H1 (cell line): ENCODE data around the gene LHFPL6. TPM values are rescaled to one million over a fixed set of nuclear protein-coding genes. Genes with fewer than 3 reads are reported as not detected.

Experiments used
- CTCF ChIA-PET: fragments of 300-600 bp; sonication (Branson Sonifier 250); formaldehyde crosslinking; loops from one replicate; lab custom pipeline; 2021; ENCODE audit not compliant: partially characterized antibody; lab: Charles Lee
- POLR2A ChIA-PET: fragments of 300-600 bp; sonication (Branson Sonifier 250); formaldehyde crosslinking; loops from one replicate; lab custom pipeline; 2021; ENCODE audit warnings: inconsistent platforms; ENCODE audit not compliant: partially characterized antibody; lab: Charles Lee
- DNase-seq, 2 experiments: peaks; one replicate each; pipeline versions ENCODE4 v3.0.0 to v3.0.0-alpha.2; 2010 to 2022; ENCODE audit warnings: low spot score in 2 of 2, low read depth in 1 of 2, mixed read lengths in 1 of 2
- FAIRE-seq: peaks from 2 replicates; lab custom pipeline; 2011; peaks lifted over from hg19 to GRCh38; lab: Jason Lieb, UNC
- H2AFZ ChIP-seq: 2 replicates; pipeline ENCODE4 v1.8.1; 2012; ENCODE audit warnings: low read length, inconsistent platforms
- H2AK5ac ChIP-seq: 2 replicates; pipeline ENCODE4 v1.6.1; 2013; ENCODE audit warnings: low read depth, low read length
- H2BK120ac ChIP-seq: replicated peaks from 2 replicates; pipeline ENCODE3; 2013; ENCODE audit warnings: low read depth, low read length, inconsistent platforms
- H2BK12ac ChIP-seq: 2 replicates; pipeline ENCODE4 v1.6.1; 2013; ENCODE audit warnings: low read depth, low read length
- H2BK15ac ChIP-seq: 2 replicates; pipeline ENCODE4 v1.6.1; 2013; ENCODE audit warnings: low read length
- H2BK20ac ChIP-seq: 2 replicates; pipeline ENCODE4 v1.6.1; 2013; ENCODE audit warnings: low read length
- H2BK5ac ChIP-seq: 2 replicates; pipeline ENCODE4 v1.6.1; 2013; ENCODE audit warnings: low read depth, low read length
- H3K14ac ChIP-seq: 2 replicates; pipeline ENCODE4 v1.6.1; 2013; ENCODE audit warnings: inconsistent platforms; ENCODE audit not compliant: insufficient read length
- H3K18ac ChIP-seq: 2 replicates; pipeline ENCODE4 v1.6.1; 2013; ENCODE audit warnings: low read length; ENCODE audit errors: extremely low read depth
- H3K23ac ChIP-seq: 2 replicates; pipeline ENCODE4 v1.6.1; 2013; ENCODE audit warnings: inconsistent platforms; ENCODE audit not compliant: insufficient read length
- H3K23me2 ChIP-seq: 2 replicates; pipeline ENCODE4 v1.6.1; 2013; ENCODE audit warnings: low read depth, low read length
- H3K27ac ChIP-seq: 2 replicates; pipeline ENCODE4 v1.6.1; 2011; ENCODE audit warnings: low read depth, low read length, inconsistent platforms
- H3K27me3 ChIP-seq, 4 experiments: replicated peaks in 1 of 4; 1 replicate in 1 of 4; 2 replicates in 3 of 4; pipeline versions ENCODE4 v1.6.1 to v1.8.1; 2011 to 2013; ENCODE audit warnings: low read length in 3 of 4, mild to moderate bottlenecking in 3 of 4, inconsistent platforms in 2 of 4, mixed read lengths in 2 of 4, moderate library complexity in 1 of 4; ENCODE audit not compliant: control insufficient read depth in 3 of 4, insufficient read depth in 3 of 4; ENCODE audit errors: extremely low read depth in 1 of 4
- H3K36me3 ChIP-seq, 4 experiments: 2 replicates each; pipeline versions ENCODE4 v1.6.1 to v1.8.1; 2011 to 2013; ENCODE audit warnings: mild to moderate bottlenecking in 4 of 4, low read length in 3 of 4, moderate library complexity in 2 of 4, control low read depth in 1 of 4, inconsistent platforms in 1 of 4; ENCODE audit not compliant: insufficient read depth in 4 of 4, control insufficient read depth in 2 of 4
- H3K4ac ChIP-seq: replicated peaks from 2 replicates; pipeline ENCODE3; 2013; ENCODE audit warnings: low read length, low read depth, mixed read lengths, inconsistent platforms; ENCODE audit not compliant: insufficient read length
- H3K4me1 ChIP-seq, 4 experiments: replicated peaks in 1 of 4; 1 replicate in 1 of 4; 2 replicates in 3 of 4; pipeline versions ENCODE4 v1.6.1 to v1.8.1; 2011 to 2013; ENCODE audit warnings: low read length in 3 of 4, inconsistent platforms in 2 of 4, mixed read lengths in 1 of 4; ENCODE audit not compliant: insufficient read depth in 4 of 4, control insufficient read depth in 3 of 4
- H3K4me2 ChIP-seq, 2 experiments: 2 replicates each; pipeline versions ENCODE4 v1.6.1 to v1.8.1; 2011 to 2013; ENCODE audit warnings: low read depth in 2 of 2, low read length in 2 of 2, control low read depth in 1 of 2, inconsistent platforms in 1 of 2, mild to moderate bottlenecking in 1 of 2; ENCODE audit not compliant: insufficient read depth in 1 of 2
- H3K4me3 ChIP-seq, 4 experiments: fragments of 200-600, 300-600 bp in 1 of 4; sonication (generic), shearing (Covaris generic), sonication (Bioruptor Twin) in 1 of 4; 2 replicates each; pipeline versions ENCODE4 v1.5.1 to v1.8.1; 2011 to 2016; ENCODE audit warnings: low read length in 4 of 4, low read depth in 3 of 4, control low read depth in 2 of 4, inconsistent platforms in 2 of 4, mild to moderate bottlenecking in 2 of 4, mixed read lengths in 1 of 4, moderate library complexity in 1 of 4; ENCODE audit not compliant: insufficient read depth in 2 of 4; ENCODE audit errors: extremely low read depth in 1 of 4
- H3K56ac ChIP-seq: replicated peaks from 2 replicates; pipeline ENCODE3; 2013; ENCODE audit warnings: low read depth, mild to moderate bottlenecking, mixed read lengths, low read length, inconsistent platforms; ENCODE audit not compliant: insufficient read length
- H3K79me1 ChIP-seq: 2 replicates; pipeline ENCODE4 v1.6.1; 2013; ENCODE audit warnings: low read depth, low read length, control low read depth
- H3K79me2 ChIP-seq, 2 experiments: 2 replicates each; pipeline versions ENCODE4 v1.6.1 to v1.8.1; 2012 to 2013; ENCODE audit warnings: low read length in 2 of 2, mild to moderate bottlenecking in 2 of 2, inconsistent platforms in 1 of 2; ENCODE audit not compliant: insufficient read depth in 2 of 2, control insufficient read depth in 1 of 2
- H3K9ac ChIP-seq, 4 experiments: replicated peaks in 1 of 4; 1 replicate in 1 of 4; 2 replicates in 3 of 4; pipeline versions ENCODE4 v1.6.1 to v1.8.1; 2011 to 2013; ENCODE audit warnings: low read depth in 3 of 4, low read length in 3 of 4, control low read depth in 2 of 4, mild to moderate bottlenecking in 2 of 4, moderate library complexity in 2 of 4, inconsistent platforms in 1 of 4; ENCODE audit errors: extremely low read depth in 1 of 4
- H3K9me3 ChIP-seq, 2 experiments: 2 replicates each; pipeline versions ENCODE4 v1.6.1 to v1.8.1; 2012 to 2013; ENCODE audit warnings: mild to moderate bottlenecking in 2 of 2, moderate library complexity in 2 of 2, control low read depth in 1 of 2, inconsistent platforms in 1 of 2, low read depth in 1 of 2, low read length in 1 of 2, mixed read lengths in 1 of 2; ENCODE audit not compliant: insufficient read depth in 2 of 2
- H4K20me1 ChIP-seq, 2 experiments: replicated peaks in 1 of 2; 2 replicates each; pipeline versions ENCODE3 to v1.8.1; 2011 to 2013; ENCODE audit warnings: inconsistent platforms in 2 of 2, low read length in 2 of 2, mild to moderate bottlenecking in 1 of 2; ENCODE audit not compliant: insufficient read depth in 2 of 2, control insufficient read depth in 1 of 2
- H4K5ac ChIP-seq: 2 replicates; pipeline ENCODE4 v1.6.1; 2013; ENCODE audit warnings: low read length, low read depth, mixed read lengths, inconsistent platforms; ENCODE audit not compliant: insufficient read length
- H4K8ac ChIP-seq: 2 replicates; pipeline ENCODE4 v1.8.0; 2013; ENCODE audit warnings: mild to moderate bottlenecking, moderate library complexity, low read length, inconsistent platforms; ENCODE audit not compliant: insufficient read depth; ENCODE audit errors: extremely low read depth
- H4K91ac ChIP-seq: replicated peaks from 2 replicates; pipeline ENCODE3; 2013; ENCODE audit warnings: low read length, mixed read lengths, inconsistent platforms; ENCODE audit not compliant: insufficient read length
- BACH1 ChIP-seq: IDR thresholded peaks from 2 replicates; pipeline ENCODE4 v1.6.1; 2012; ENCODE audit warnings: low read length, improper control_type of control experiment
- CBX8 ChIP-seq: fragments of 300-800, 300-1000 bp; sonication (generic); IDR thresholded peaks from 2 replicates; pipeline ENCODE4 v1.7.1; 2016; ENCODE audit warnings: low read depth, low read length, borderline replicate concordance
- FOSL1 ChIP-seq: IDR thresholded peaks from 2 replicates; pipeline ENCODE4 v1.6.1; 2011; ENCODE audit warnings: mild to moderate bottlenecking, low read depth, low read length, moderate library complexity; ENCODE audit not compliant: insufficient read depth
- HDAC6 ChIP-seq: IDR thresholded peaks from one replicate; pipeline ENCODE4 v1.7.1; 2012; ENCODE audit warnings: low read depth, mild to moderate bottlenecking, inconsistent platforms, low read length, moderate library complexity
- JUN ChIP-seq: IDR thresholded peaks from 2 replicates; pipeline ENCODE4 v1.6.1; 2011; ENCODE audit warnings: low read depth, mild to moderate bottlenecking, improper control_type of control experiment, low read length
- KDM1A ChIP-seq: fragments of 200-600, 300-600 bp; sonication (generic); IDR thresholded peaks from 2 replicates; pipeline ENCODE4 v1.7.1; 2016; ENCODE audit warnings: mild to moderate bottlenecking, low read length, borderline replicate concordance
- NRF1 ChIP-seq: IDR thresholded peaks from 2 replicates; pipeline ENCODE4 v1.6.1; 2011; ENCODE audit warnings: mild to moderate bottlenecking, low read depth, low read length, improper control_type of control experiment
- RFX5 ChIP-seq: IDR thresholded peaks from 2 replicates; pipeline ENCODE4 v1.6.1; 2011; ENCODE audit warnings: low read depth, low read length, improper control_type of control experiment, borderline replicate concordance
- SP1 ChIP-seq: IDR thresholded peaks from 2 replicates; pipeline ENCODE4 v1.6.1; 2011; ENCODE audit warnings: low read depth, low read length
- TCF12 ChIP-seq: IDR thresholded peaks from 2 replicates; pipeline ENCODE4 v1.6.1; 2011; ENCODE audit warnings: low read depth, mild to moderate bottlenecking, low read length
- WGBS, 2 experiments: shearing (Covaris generic) in 1 of 2; methylation state at CpG; one replicate each; pipeline versions ENCODE4 v1.1.6 to v1.1.7; 2013 to 2015; ENCODE audit warnings: low lambda C conversion rate in 2 of 2, mixed read lengths in 2 of 2, inconsistent platforms in 1 of 2, low coverage in 1 of 2, missing lambda C conversion rate in 1 of 2; ENCODE audit not compliant: insufficient replicate concordance in 2 of 2, insufficient coverage in 1 of 2, insufficient read length in 1 of 2; ENCODE audit errors: extremely low coverage in 1 of 2, missing lambda C conversion rate in 1 of 2; 5-methylcytosine and 5-hydroxymethylcytosine counted together
- polyA plus RNA-seq, 7 experiments: library from polyadenylated mRNA; depleted of rRNA in 3 of 7; stranded (reverse) in 5 of 7; unstranded in 2 of 7; fragments of >200 nt in 5 of 7; fragments of 200-250 nt in 2 of 7; gene quantifications; 1 replicate in 5 of 7; 2 replicates in 1 of 7; 4 replicates in 1 of 7; pipeline versions ENCODE4 v1.2.1 to v1.2.3, GENCODE V29; 2011 to 2013; ENCODE audit warnings: missing spikeins in 2 of 7, mixed read lengths in 2 of 7
- total RNA-seq: library from RNA; stranded (reverse); fragmentation: NEBNext Ultra II Directional; extraction: Animal tissue kit (Norgen Biotek cat#: 25700); gene quantifications from 2 replicates; pipeline ENCODE4 v1.2.1, GENCODE V29; 2021
- TF ChIP-seq, protein P1 (sequence below): IDR thresholded peaks from 2 replicates; pipeline ENCODE4 v1.6.1; 2012; ENCODE audit warnings: inconsistent platforms
- TF ChIP-seq, protein P2 (sequence below), 3 experiments: IDR thresholded peaks; 1 replicate in 2 of 3; 2 replicates in 1 of 3; pipeline versions ENCODE4 v1.5.1 to v1.6.1; 2011; ENCODE audit warnings: low read length in 3 of 3, mild to moderate bottlenecking in 3 of 3, inconsistent platforms in 2 of 3, low read depth in 1 of 3, moderate library complexity in 1 of 3; ENCODE audit not compliant: insufficient read depth in 1 of 3; ENCODE audit errors: control extremely low read depth in 1 of 3

LHFPL6 gene
- total and polyA plus RNA-seq, 2 of the 8 experiments (the other 6 are each of a cell fraction or from before 2014, with no cell fraction given) = 7.6 to 17.0 TPM

DNA sequence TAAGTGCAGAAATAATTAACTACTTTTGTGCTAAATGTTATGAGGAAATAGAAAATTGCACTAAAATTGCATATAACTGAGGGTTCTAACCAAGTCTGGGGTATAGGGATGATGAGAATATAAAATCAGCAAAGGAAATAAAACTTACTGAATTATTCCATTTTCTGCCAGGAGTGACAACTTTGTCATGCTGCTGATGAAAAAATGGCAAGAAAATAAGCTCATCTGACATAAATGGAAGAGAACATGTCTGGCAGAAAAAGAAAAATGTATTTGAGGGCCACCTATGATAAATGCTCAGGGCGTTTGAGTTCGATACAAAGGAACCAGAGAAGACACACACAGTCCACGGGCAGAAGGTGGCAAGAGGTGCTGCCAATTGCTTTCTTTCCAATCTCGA lies 78.2 kb downstream of the LHFPL6 start:
- Histone ChIP-seq H4K91ac (no peak overlapping the region), H3K4ac (no peak overlapping the region), H2BK20ac (no peak overlapping the region), H2AFZ (no peak overlapping the region), H2AK5ac (no peak overlapping the region), H3K9ac (no peak overlapping the region), H3K14ac (no peak overlapping the region), H2BK5ac (no peak overlapping the region), H3K9me3 (no peaks in the 10 kb centered on the region), H4K8ac (no peak overlapping the region), H3K79me1 (no peaks in the 10 kb centered on the region), H3K56ac (no peak overlapping the region), H4K20me1 (no peaks in the 10 kb centered on the region), H3K27ac (no peak overlapping the region), H2BK12ac (no peak overlapping the region), H2BK15ac (no peak overlapping the region), H4K5ac (no peak overlapping the region), H2BK120ac (no peak overlapping the region), H3K27me3 (no peaks in the 10 kb centered on the region), H3K4me3 (no peak overlapping the region), H3K23ac (no peak overlapping the region), H3K36me3 (no peaks in the 10 kb centered on the region; a peak in 1 of 8 replicates), H3K4me2 (no peak overlapping the region), H3K4me1 (no peaks in the 10 kb centered on the region), H3K23me2 (no peaks in the 10 kb centered on the region), H3K18ac (no peak overlapping the region), H3K79me2 (no peaks in the 10 kb centered on the region)
- 87% methylated on average over 4 of the region's 4 CpGs; no CpG with 5 or more reads in 1 of the 2 experiments for whole genome bisulfite sequencing, 2 experiments
- CTCF ChIA-PET = interaction anchor here (0.6 to 1.1 kb wide), 2 partner anchors 222 to 791 kb away, joined by 3 to 4 read pairs; no protein-coding TSS in a partner anchor
- POLR2A ChIA-PET = no interaction called here
- FAIRE-seq (no peak), DNase-seq (no peak)
- TF ChIP-seq CBX8 (no peak), JUN (no peak), HDAC6 (no peak), RFX5 (no peak), KDM1A (no peak), NRF1 (no peak), TCF12 (no peak), SP1 (no peak), BACH1 (no peak), FOSL1 (no peak)
- TF ChIP-seq, protein P1, sequence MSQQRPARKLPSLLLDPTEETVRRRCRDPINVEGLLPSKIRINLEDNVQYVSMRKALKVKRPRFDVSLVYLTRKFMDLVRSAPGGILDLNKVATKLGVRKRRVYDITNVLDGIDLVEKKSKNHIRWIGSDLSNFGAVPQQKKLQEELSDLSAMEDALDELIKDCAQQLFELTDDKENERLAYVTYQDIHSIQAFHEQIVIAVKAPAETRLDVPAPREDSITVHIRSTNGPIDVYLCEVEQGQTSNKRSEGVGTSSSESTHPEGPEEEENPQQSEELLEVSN = no peak
- TF ChIP-seq, protein P2, sequence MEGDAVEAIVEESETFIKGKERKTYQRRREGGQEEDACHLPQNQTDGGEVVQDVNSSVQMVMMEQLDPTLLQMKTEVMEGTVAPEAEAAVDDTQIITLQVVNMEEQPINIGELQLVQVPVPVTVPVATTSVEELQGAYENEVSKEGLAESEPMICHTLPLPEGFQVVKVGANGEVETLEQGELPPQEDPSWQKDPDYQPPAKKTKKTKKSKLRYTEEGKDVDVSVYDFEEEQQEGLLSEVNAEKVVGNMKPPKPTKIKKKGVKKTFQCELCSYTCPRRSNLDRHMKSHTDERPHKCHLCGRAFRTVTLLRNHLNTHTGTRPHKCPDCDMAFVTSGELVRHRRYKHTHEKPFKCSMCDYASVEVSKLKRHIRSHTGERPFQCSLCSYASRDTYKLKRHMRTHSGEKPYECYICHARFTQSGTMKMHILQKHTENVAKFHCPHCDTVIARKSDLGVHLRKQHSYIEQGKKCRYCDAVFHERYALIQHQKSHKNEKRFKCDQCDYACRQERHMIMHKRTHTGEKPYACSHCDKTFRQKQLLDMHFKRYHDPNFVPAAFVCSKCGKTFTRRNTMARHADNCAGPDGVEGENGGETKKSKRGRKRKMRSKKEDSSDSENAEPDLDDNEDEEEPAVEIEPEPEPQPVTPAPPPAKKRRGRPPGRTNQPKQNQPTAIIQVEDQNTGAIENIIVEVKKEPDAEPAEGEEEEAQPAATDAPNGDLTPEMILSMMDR (IDR thresholded peaks at IDR 0.05; ENCODE audit: control extremely low read depth in 1 of 3, insufficient read depth in 1 of 3, low read depth in 1 of 3, low read length in 3 of 3) = no peak
